GM18909 (cell line): ENCODE results near the gene CCNYL1.

Experiments
- ATAC-seq: cut with Tn5 transposase; IDR thresholded peaks from one replicate; pipeline ENCODE4 v1.9.1; 2021; ENCODE audit warnings: mild to moderate bottlenecking; ENCODE audit not compliant: unreplicated experiment, poor library complexity

CCNYL1 gene

GRCh38 chr2:207762146-207762545 is 50.7 kb downstream of the CCNYL1 start:
- no peak for ATAC-seq

GRCh38 chr2:207763303-207763917 is 52.0 kb downstream of the CCNYL1 start:
- ATAC-seq, result no peak

- ATAC-seq, result no peak
Observed at GRCh38 chr2:207764096-207764630, 52.7 kb downstream of the CCNYL1 start.

- ATAC-seq, result no peak
Observed at GRCh38 chr2:207765547-207765946, 54.1 kb downstream of the CCNYL1 start.

- ATAC-seq, result no peak
Observed at GRCh38 chr2:207766041-207766551, 54.7 kb downstream of the CCNYL1 start.

GRCh38 chr2:207766697-207767460 is 55.4 kb downstream of the CCNYL1 start:
- ATAC-seq, result no peak

- ATAC-seq, result no peak
Observed at GRCh38 chr2:207767461-207768167, 56.2 kb downstream of the CCNYL1 start.

- ATAC-seq, result peak; percentile 9
Observed at GRCh38 chr2:207768168-207768865, 56.9 kb downstream of the CCNYL1 start.

GRCh38 chr2:207768866-207769596 is 57.6 kb downstream of the CCNYL1 start:
- ATAC-seq, result peak; percentile 16

GRCh38 chr2:207770602-207771404 is 59.4 kb downstream of the CCNYL1 start:
- ATAC-seq, result no peak

GRCh38 chr2:207771421-207771820 is 60.0 kb downstream of the CCNYL1 start:
- ATAC-seq, result no peak

GRCh38 chr2:207772081-207772843 is 60.8 kb downstream of the CCNYL1 start:
- ATAC-seq, result no peak

- ATAC-seq, result no peak
Observed at GRCh38 chr2:207772844-207773205, 61.4 kb downstream of the CCNYL1 start.

- ATAC-seq, result no peak
Observed at GRCh38 chr2:207775473-207775872, 64.0 kb downstream of the CCNYL1 start.

- no peak for ATAC-seq
Observed at GRCh38 chr2:207777124-207777523, 65.7 kb downstream of the CCNYL1 start.

GRCh38 chr2:207778298-207778882 is 67.0 kb downstream of the CCNYL1 start:
- no peak for ATAC-seq

GRCh38 chr2:207779523-207779922 is 68.1 kb downstream of the CCNYL1 start:
- ATAC-seq, result no peak
